Uterus (tissue), 2 donors: ENCODE measurements around the gene ARPP19.

Source experiments
- POLR2A ChIP-seq, 2 donors: fragments of 450-650 bp; IDR thresholded peaks; one replicate each; pipeline ENCODE4 v1.6.1; 2016; ENCODE audit warnings: antibody characterized with exemption in 2 of 2, mild to moderate bottlenecking in 1 of 2, moderate library complexity in 1 of 2
- TF ChIP-seq, protein P1 (sequence below), 4 experiments: fragments of 200-600 bp in 2 of 4; fragments of 450-650 bp in 2 of 4; sonication (generic) in 2 of 4; IDR thresholded peaks; one replicate each; pipeline ENCODE4 v1.5.1; 2016 to 2019; ENCODE audit warnings: antibody characterized with exemption in 4 of 4, mild to moderate bottlenecking in 2 of 4, moderate library complexity in 1 of 4

DNA sequence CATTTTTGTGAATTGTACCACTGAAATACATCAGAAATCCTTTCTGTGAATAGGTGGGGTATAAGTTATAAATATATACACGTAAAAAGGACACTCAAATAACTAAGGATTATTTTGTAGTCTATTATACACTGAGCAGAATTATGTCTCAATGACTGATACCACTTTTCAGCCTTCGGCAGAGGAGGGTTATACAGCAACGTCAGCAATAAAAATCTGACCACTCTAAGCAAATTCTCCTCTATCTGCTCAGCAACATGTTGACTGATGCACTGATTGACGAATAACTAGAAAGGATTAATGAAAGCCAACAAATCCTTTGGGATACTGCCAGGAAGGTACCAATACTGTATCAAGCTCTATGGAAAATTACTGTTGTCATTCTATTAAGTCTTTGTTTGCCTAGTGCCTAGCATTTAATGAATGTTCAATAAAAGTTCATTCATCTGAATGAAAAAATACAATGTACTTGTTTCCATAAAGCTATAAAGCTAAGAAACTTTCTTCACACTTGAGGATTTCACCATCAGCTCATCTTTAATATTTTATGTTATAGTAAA lies 5.2 kb downstream of the ARPP19 start:
- TF ChIP-seq, protein P1, sequence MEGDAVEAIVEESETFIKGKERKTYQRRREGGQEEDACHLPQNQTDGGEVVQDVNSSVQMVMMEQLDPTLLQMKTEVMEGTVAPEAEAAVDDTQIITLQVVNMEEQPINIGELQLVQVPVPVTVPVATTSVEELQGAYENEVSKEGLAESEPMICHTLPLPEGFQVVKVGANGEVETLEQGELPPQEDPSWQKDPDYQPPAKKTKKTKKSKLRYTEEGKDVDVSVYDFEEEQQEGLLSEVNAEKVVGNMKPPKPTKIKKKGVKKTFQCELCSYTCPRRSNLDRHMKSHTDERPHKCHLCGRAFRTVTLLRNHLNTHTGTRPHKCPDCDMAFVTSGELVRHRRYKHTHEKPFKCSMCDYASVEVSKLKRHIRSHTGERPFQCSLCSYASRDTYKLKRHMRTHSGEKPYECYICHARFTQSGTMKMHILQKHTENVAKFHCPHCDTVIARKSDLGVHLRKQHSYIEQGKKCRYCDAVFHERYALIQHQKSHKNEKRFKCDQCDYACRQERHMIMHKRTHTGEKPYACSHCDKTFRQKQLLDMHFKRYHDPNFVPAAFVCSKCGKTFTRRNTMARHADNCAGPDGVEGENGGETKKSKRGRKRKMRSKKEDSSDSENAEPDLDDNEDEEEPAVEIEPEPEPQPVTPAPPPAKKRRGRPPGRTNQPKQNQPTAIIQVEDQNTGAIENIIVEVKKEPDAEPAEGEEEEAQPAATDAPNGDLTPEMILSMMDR (IDR thresholded peaks at IDR 0.05): no peak
- no peak for TF ChIP-seq POLR2A (IDR thresholded peaks at IDR 0.05)
